IMR-90 (cell line): Measurements from ENCODE around the gene PDE4B. TPM values are rescaled to one million over a fixed set of nuclear protein-coding genes. Genes with fewer than 3 reads are reported as not detected.

Experiments used
- ATAC-seq: fragments of 200-7000 bp; cut with Tn5 transposase; 2 replicates; pipeline ENCODE4 v1.9.1; 2020; ENCODE audit warnings: low read depth, mild to moderate bottlenecking, moderate library complexity
- BruUV-seq: library from RNA; stranded (reverse); fragments of 400-500 nt; replicated peaks from 2 replicates; lab custom pipeline; 2021; lab: Mats Ljungman, UMichigan
- CTCF ChIA-PET: fragments of 300-600 bp; formaldehyde crosslinking; extraction: SDS; loops from one replicate; lab custom pipeline; 2021; ENCODE audit warnings: antibody characterized with exemption; lab: Yijun Ruan, JAX
- POLR2A ChIA-PET: fragments of 300-600 bp; sonication (Branson Sonifier 250); formaldehyde crosslinking; loops from one replicate; lab custom pipeline; 2022; ENCODE audit warnings: antibody characterized with exemption; ENCODE audit not compliant: unreplicated experiment; lab: Charles Lee
- DNase-seq: peaks from one replicate; pipeline ENCODE4 v3.0.0; 2013
- H2AFZ ChIP-seq: replicated peaks from 2 replicates; pipeline ENCODE3; 2013; ENCODE audit warnings: low read length, mild to moderate bottlenecking; ENCODE audit not compliant: poor library complexity
- H2AK5ac ChIP-seq: 2 replicates; pipeline ENCODE4 v1.6.1; 2013; ENCODE audit warnings: low read depth, low read length, inconsistent platforms
- H2AK9ac ChIP-seq: replicated peaks from 2 replicates; pipeline ENCODE3; 2013; ENCODE audit warnings: mild to moderate bottlenecking, low read depth, low read length, moderate library complexity; ENCODE audit not compliant: poor library complexity
- H2BK120ac ChIP-seq: 2 replicates; pipeline ENCODE4 v1.6.1; 2013; ENCODE audit warnings: low read depth, low read length, inconsistent platforms
- H2BK15ac ChIP-seq: 3 replicates; pipeline ENCODE4 v1.6.1; 2013; ENCODE audit warnings: low read depth, low read length, inconsistent platforms
- H2BK20ac ChIP-seq: 2 replicates; pipeline ENCODE4 v1.6.1; 2013; ENCODE audit warnings: low read depth, mild to moderate bottlenecking, inconsistent platforms, low read length, moderate library complexity
- H2BK5ac ChIP-seq: 2 replicates; pipeline ENCODE4 v1.6.1; 2013; ENCODE audit warnings: mild to moderate bottlenecking, low read depth, low read length, inconsistent platforms; ENCODE audit not compliant: poor library complexity, severe bottlenecking
- H3K14ac ChIP-seq: replicated peaks from 2 replicates; pipeline ENCODE4 v1.6.1; 2013; ENCODE audit warnings: low read depth, low read length, inconsistent platforms
- H3K18ac ChIP-seq: 2 replicates; pipeline ENCODE4 v1.6.1; 2013; ENCODE audit warnings: low read depth, low read length, control low read depth
- H3K23ac ChIP-seq: 2 replicates; pipeline ENCODE4 v1.6.1; 2013; ENCODE audit warnings: low read depth, low read length, inconsistent platforms
- H3K27ac ChIP-seq: 2 replicates; pipeline ENCODE4 v1.5.1; 2013; ENCODE audit warnings: mild to moderate bottlenecking, control low read depth, low read length; ENCODE audit not compliant: insufficient read depth
- H3K27me3 ChIP-seq: 2 replicates; pipeline ENCODE4 v1.6.1; 2013; ENCODE audit warnings: low read length; ENCODE audit not compliant: control insufficient read depth, insufficient read depth
- H3K36me3 ChIP-seq: 2 replicates; pipeline ENCODE4 v1.6.1; 2013; ENCODE audit warnings: low read length, mixed read lengths; ENCODE audit not compliant: control insufficient read depth, insufficient read depth
- H3K4ac ChIP-seq: 2 replicates; pipeline ENCODE4 v1.6.1; 2013; ENCODE audit warnings: low read depth, low read length, inconsistent platforms
- H3K4me1 ChIP-seq: 2 replicates; pipeline ENCODE4 v1.6.1; 2013; ENCODE audit warnings: low read length, mixed read lengths; ENCODE audit not compliant: control insufficient read depth, insufficient read depth
- H3K4me2 ChIP-seq: 2 replicates; pipeline ENCODE4 v1.6.1; 2013; ENCODE audit warnings: low read depth, mild to moderate bottlenecking, control low read depth, low read length, moderate library complexity
- H3K4me3 ChIP-seq: 2 replicates; pipeline ENCODE4 v1.5.1; 2013; ENCODE audit warnings: low read depth, mild to moderate bottlenecking, control low read depth, low read length, moderate library complexity; ENCODE audit not compliant: insufficient read depth
- H3K56ac ChIP-seq: 2 replicates; pipeline ENCODE4 v1.6.1; 2013; ENCODE audit warnings: low read length, inconsistent platforms; ENCODE audit not compliant: insufficient read depth; ENCODE audit errors: extremely low read depth
- H3K79me1 ChIP-seq, 2 experiments: 2 replicates each; pipeline ENCODE4 v1.6.1; 2013; ENCODE audit warnings: low read length in 2 of 2, inconsistent platforms in 1 of 2, low read depth in 1 of 2
- H3K9ac ChIP-seq: 2 replicates; pipeline ENCODE4 v1.6.1; 2013; ENCODE audit warnings: low read depth, low read length, control low read depth
- H3K9me1 ChIP-seq: 2 replicates; pipeline ENCODE4 v1.6.1; 2013; ENCODE audit warnings: low read length, inconsistent platforms; ENCODE audit not compliant: insufficient read depth
- H3K9me3 ChIP-seq: 2 replicates; pipeline ENCODE4 v1.6.1; 2013; ENCODE audit warnings: low read length; ENCODE audit not compliant: control insufficient read depth, insufficient read depth
- H4K20me1 ChIP-seq: 2 replicates; pipeline ENCODE4 v1.6.1; 2013; ENCODE audit warnings: low read length, inconsistent platforms; ENCODE audit not compliant: insufficient read depth
- H4K5ac ChIP-seq: 2 replicates; pipeline ENCODE4 v1.6.1; 2013; ENCODE audit warnings: mild to moderate bottlenecking, low read depth, low read length, control low read depth
- H4K8ac ChIP-seq, 2 experiments: 2 replicates each; pipeline ENCODE4 v1.6.1; 2013; ENCODE audit warnings: low read depth in 2 of 2, low read length in 2 of 2, control low read depth in 1 of 2, inconsistent platforms in 1 of 2
- H4K91ac ChIP-seq: 2 replicates; pipeline ENCODE4 v1.6.1; 2013; ENCODE audit warnings: low read depth, low read length, inconsistent platforms; ENCODE audit not compliant: insufficient read depth
- BHLHE40 ChIP-seq: fragments of 150-350 bp; IDR thresholded peaks from 2 replicates; pipeline ENCODE4 v1.6.1; 2016; ENCODE audit warnings: mild to moderate bottlenecking, low read depth, low read length
- CEBPB ChIP-seq: IDR thresholded peaks from 2 replicates; pipeline ENCODE4 v1.6.1; 2012; ENCODE audit warnings: low read depth, low read length, improper control_type of control experiment
- CHD1 ChIP-seq: IDR thresholded peaks from 2 replicates; pipeline ENCODE4 v1.6.1; 2012; ENCODE audit warnings: low read depth, low read length, improper control_type of control experiment
- FOS ChIP-seq: fragments of 150-350 bp; IDR thresholded peaks from 2 replicates; pipeline ENCODE4 v1.6.1; 2016; ENCODE audit warnings: low read depth, low read length
- MAFK ChIP-seq: IDR thresholded peaks from 2 replicates; pipeline ENCODE4 v1.6.1; 2012; ENCODE audit warnings: low read depth, low read length, improper control_type of control experiment
- MAZ ChIP-seq: IDR thresholded peaks from 2 replicates; pipeline ENCODE4 v1.6.1; 2012; ENCODE audit warnings: low read depth, mild to moderate bottlenecking, low read length, improper control_type of control experiment, moderate library complexity, borderline replicate concordance
- MXI1 ChIP-seq: IDR thresholded peaks from 2 replicates; pipeline ENCODE4 v1.6.1; 2012; ENCODE audit warnings: low read depth, mild to moderate bottlenecking, low read length, moderate library complexity, borderline replicate concordance
- NFE2L2 ChIP-seq: fragments of 150-350 bp; IDR thresholded peaks from 2 replicates; pipeline ENCODE4 v1.6.1; 2016; ENCODE audit warnings: low read depth, mild to moderate bottlenecking, low read length
- POLR2A ChIP-seq: IDR thresholded peaks from 2 replicates; pipeline ENCODE4 v1.6.1; 2012; ENCODE audit warnings: mild to moderate bottlenecking, low read depth, low read length
- RAD21 ChIP-seq: IDR thresholded peaks from 2 replicates; pipeline ENCODE4 v1.6.1; 2012; ENCODE audit warnings: low read length, improper control_type of control experiment
- RCOR1 ChIP-seq: IDR thresholded peaks from 2 replicates; pipeline ENCODE4 v1.6.1; 2012; ENCODE audit warnings: mild to moderate bottlenecking, low read length, improper control_type of control experiment; ENCODE audit not compliant: insufficient replicate concordance
- RFX5 ChIP-seq: IDR thresholded peaks from 2 replicates; pipeline ENCODE4 v1.8.0; 2012; ENCODE audit warnings: low read depth, mild to moderate bottlenecking, low read length, moderate library complexity
- SMC3 ChIP-seq: fragments of 150-350 bp; IDR thresholded peaks from 2 replicates; pipeline ENCODE4 v1.6.1; 2016; ENCODE audit warnings: low read depth, mild to moderate bottlenecking, antibody characterized with exemption, low read length, moderate library complexity
- dilution Hi-C: fragments of 300-500 bp; cut with HindIII; formaldehyde crosslinking; loops from one replicate; pipeline ENCODE4 v1.14.3; 2018; ENCODE audit warnings: low sequenced_read_pairs; ENCODE audit not compliant: unreplicated experiment
- in situ Hi-C: fragments of 300-500 bp; cut with MboI; formaldehyde crosslinking; loops from 3 replicates; pipeline ENCODE4 v1.14.3; 2019; ENCODE audit warnings: low sequenced_read_pairs, inconsistent platforms, mixed read lengths
- intact Hi-C: fragments of 100-400 bp; cut with micrococcal nuclease; formaldehyde crosslinking; loops from 2 replicates; pipeline ENCODE4 v1.10.0; 2022
- polyA plus RNA-seq, 3 experiments: library from polyadenylated mRNA; depleted of rRNA; stranded (reverse); fragments of >200 nt; gene quantifications; 2 replicates each; pipeline ENCODE4 v1.2.3, GENCODE V29; 2012; ENCODE audit warnings: low replicate concordance in 1 of 3
- total RNA-seq: library from RNA; depleted of rRNA; stranded (reverse); fragments of >200 nt; gene quantifications from 2 replicates; pipeline ENCODE4 v1.2.3, GENCODE V29; 2012
- TF ChIP-seq, protein P1 (sequence below): fragments of 150-350 bp; IDR thresholded peaks from 2 replicates; pipeline ENCODE4 v1.6.1; 2017; ENCODE audit warnings: mild to moderate bottlenecking, antibody characterized with exemption, low read length, low read depth
- TF ChIP-seq, protein P2 (sequence below): fragments of 150-350 bp; IDR thresholded peaks from 2 replicates; pipeline ENCODE4 v1.6.1; 2016; ENCODE audit warnings: low read depth, mild to moderate bottlenecking, low read length, moderate library complexity, borderline replicate concordance
- TF ChIP-seq, protein P3 (sequence below): conservative IDR thresholded peaks from 2 replicates; pipeline ENCODE4 v1.5.1; 2012; ENCODE audit warnings: mild to moderate bottlenecking, low read depth, low read length, improper control_type of control experiment

Gene PDE4B
- total and polyA plus RNA-seq, 2 of the 4 experiments (the other 2 are of a cell fraction): 5.8 to 21.3 TPM

DNA sequence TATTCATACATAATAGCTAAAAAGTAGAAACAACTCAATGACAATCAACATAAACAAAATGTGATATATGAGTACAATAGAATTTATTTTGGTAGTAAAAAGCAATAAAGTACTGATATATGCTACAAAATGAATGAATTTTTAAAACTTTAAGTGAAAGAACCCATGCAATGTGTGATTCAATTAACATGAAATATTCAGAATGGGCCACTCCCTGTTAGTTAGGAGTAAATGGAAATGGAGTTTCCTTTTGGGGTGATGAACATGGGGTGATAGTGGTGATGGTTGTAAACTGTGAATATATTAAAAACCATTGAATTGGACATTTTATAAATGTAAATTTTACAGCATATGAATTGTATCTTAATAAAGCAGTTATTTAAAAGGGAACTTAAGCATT is 374.6 kb downstream of the PDE4B start:
- H3K9me3 ChIP-seq: no peaks in the 10 kb centered on the region
- BruUV-seq: no TSS peak
- CTCF ChIA-PET: no interaction called here
- TF ChIP-seq, protein P1, sequence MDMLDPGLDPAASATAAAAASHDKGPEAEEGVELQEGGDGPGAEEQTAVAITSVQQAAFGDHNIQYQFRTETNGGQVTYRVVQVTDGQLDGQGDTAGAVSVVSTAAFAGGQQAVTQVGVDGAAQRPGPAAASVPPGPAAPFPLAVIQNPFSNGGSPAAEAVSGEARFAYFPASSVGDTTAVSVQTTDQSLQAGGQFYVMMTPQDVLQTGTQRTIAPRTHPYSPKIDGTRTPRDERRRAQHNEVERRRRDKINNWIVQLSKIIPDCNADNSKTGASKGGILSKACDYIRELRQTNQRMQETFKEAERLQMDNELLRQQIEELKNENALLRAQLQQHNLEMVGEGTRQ: no peak
- TF ChIP-seq RAD21 (no peak), NFE2L2 (no peak), BHLHE40 (no peak), MXI1 (no peak), CEBPB (no peak), RCOR1 (no peak), SMC3 (no peak), MAFK (no peak), CHD1 (no peak), FOS (no peak), POLR2A (no peak), MAZ (no peak), RFX5 (no peak)
- TF ChIP-seq, protein P2, sequence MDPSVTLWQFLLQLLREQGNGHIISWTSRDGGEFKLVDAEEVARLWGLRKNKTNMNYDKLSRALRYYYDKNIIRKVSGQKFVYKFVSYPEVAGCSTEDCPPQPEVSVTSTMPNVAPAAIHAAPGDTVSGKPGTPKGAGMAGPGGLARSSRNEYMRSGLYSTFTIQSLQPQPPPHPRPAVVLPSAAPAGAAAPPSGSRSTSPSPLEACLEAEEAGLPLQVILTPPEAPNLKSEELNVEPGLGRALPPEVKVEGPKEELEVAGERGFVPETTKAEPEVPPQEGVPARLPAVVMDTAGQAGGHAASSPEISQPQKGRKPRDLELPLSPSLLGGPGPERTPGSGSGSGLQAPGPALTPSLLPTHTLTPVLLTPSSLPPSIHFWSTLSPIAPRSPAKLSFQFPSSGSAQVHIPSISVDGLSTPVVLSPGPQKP: no peak
- TF ChIP-seq, protein P3, sequence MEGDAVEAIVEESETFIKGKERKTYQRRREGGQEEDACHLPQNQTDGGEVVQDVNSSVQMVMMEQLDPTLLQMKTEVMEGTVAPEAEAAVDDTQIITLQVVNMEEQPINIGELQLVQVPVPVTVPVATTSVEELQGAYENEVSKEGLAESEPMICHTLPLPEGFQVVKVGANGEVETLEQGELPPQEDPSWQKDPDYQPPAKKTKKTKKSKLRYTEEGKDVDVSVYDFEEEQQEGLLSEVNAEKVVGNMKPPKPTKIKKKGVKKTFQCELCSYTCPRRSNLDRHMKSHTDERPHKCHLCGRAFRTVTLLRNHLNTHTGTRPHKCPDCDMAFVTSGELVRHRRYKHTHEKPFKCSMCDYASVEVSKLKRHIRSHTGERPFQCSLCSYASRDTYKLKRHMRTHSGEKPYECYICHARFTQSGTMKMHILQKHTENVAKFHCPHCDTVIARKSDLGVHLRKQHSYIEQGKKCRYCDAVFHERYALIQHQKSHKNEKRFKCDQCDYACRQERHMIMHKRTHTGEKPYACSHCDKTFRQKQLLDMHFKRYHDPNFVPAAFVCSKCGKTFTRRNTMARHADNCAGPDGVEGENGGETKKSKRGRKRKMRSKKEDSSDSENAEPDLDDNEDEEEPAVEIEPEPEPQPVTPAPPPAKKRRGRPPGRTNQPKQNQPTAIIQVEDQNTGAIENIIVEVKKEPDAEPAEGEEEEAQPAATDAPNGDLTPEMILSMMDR: no peak
- H2BK20ac ChIP-seq: no peak overlapping the region
- intact Hi-C loops: no loop called here
- DNase-seq (no peak), ATAC-seq (no peak)
- H2BK120ac ChIP-seq: no peak overlapping the region
- H2AFZ ChIP-seq: no peak overlapping the region
- H3K18ac ChIP-seq: no peak overlapping the region
- no peaks in the 10 kb centered on the region for H3K79me1 ChIP-seq
- no peaks in the 10 kb centered on the region for H3K27me3 ChIP-seq
- H2AK9ac ChIP-seq: no peak overlapping the region
- peaks cover 2% of the 10 kb centered on the region; the same call in 1 of the 2 replicates for H3K4me1 ChIP-seq
- no peak overlapping the region for H2BK5ac ChIP-seq
- no peaks in the 10 kb centered on the region for H4K20me1 ChIP-seq
- dilution Hi-C loops: no loop called here
- H3K56ac ChIP-seq: no peak overlapping the region
- POLR2A ChIA-PET: no interaction called here
- H3K27ac ChIP-seq: no peak overlapping the region
- H3K4me2 ChIP-seq: no peak overlapping the region
- no peak overlapping the region for H3K9ac ChIP-seq
- no peak overlapping the region for H4K91ac ChIP-seq
- no peak overlapping the region for H4K5ac ChIP-seq
- no peak overlapping the region for H3K4me3 ChIP-seq
- H3K14ac ChIP-seq: no peak overlapping the region
- no peak overlapping the region for H3K4ac ChIP-seq
- no peaks in the 10 kb centered on the region for H3K36me3 ChIP-seq
- in situ Hi-C loops: no loop called here
- no peak overlapping the region for H2AK5ac ChIP-seq
- no peak overlapping the region for H3K23ac ChIP-seq
- H2BK15ac ChIP-seq: no peak overlapping the region
- no peak overlapping the region for H4K8ac ChIP-seq
- H3K9me1 ChIP-seq: no peaks in the 10 kb centered on the region
